SHP77 treated with DMSO at 0.1 percent for 48 hours (cell line): ENCODE data around the gene QSER1.
"Not testable (repeated sequence)": the region's sequence is repeated elsewhere in the genome, so short reads cannot be mapped to it uniquely, and the experiment has no call there.

ENCODE experiments used
- DNase-seq: peaks from one replicate; lab custom pipeline; 2025; lab: John Stamatoyannopoulos, UW

Gene QSER1

DNA sequence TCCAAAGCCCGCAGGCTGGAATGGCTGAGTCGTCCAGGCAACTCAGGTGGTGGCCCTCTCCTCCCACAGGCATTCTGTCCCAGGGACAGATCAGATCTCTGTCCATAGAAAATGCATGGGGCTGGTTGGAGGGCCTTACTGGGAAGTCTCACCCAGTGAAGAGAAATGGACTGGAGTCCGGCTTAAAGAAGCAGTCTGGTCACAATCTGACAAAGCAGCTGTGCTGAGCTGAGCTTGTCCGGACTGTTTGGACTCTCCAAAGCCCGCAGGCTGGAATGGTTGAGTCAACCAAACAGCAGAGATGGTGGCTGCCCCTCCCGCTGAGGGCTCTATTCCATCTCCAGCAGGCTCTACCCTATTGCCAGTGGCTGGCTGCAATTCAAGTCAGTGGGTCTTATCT lies 108.7 kb downstream of the QSER1 start:
- DNase-seq = no peak

DNA sequence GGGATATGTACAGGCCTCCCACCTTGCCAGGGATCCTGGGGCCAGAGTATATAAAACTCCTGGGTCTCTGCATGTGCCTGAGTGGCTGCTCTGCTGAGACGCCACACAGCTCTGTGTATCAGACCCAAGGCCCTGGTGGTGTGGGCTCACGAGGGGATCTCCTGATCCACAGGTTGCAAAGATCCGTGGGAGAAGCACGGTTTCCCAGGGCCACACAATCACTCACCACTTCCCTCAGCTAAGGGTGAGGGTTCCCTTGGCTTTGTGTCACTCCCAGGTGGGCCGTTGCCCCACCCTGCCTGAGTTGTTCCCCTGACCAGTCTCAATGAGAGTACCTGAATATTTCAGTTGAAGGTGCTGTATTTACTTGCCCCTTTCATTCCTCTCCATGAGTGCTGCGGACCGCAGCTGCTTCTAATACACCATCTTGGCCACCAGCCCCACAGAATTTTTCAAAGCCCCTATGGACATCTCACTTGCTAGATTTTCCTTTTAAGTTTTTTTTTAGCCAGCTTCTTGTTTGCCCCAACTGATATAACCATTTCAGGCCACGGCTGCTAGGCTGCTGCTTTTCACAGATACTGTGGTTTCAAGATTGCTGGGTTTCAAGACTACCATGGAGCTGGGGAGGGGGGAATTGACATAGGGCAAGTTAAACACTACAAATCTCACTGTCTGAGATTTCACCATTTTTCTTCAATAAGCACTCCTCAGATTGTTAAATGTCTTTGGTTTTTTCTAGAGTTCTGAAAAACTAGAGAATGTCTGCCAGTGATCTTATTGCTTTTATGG lies 109.3 kb downstream of the QSER1 start:
- DNase-seq = no peak

DNA sequence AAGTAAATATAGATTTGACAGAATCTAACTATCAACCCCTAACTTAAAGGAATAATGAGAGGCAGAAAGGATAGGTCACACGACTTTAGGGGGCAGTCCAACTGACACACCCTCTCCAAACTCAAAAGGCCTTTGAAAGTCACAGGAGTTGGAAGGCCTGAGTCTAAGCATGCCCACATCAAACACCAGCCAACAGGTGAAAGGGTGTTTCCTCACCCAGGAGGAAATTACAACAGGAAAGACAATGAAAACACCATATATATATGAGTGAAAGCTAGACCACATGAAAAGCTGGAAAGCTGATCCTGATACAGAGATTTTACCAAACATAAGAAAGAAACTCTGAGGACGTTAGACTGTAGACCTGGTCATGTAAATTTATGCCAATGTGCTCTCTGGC lies 112.6 kb downstream of the QSER1 start:
- DNase-seq = no peak

DNA sequence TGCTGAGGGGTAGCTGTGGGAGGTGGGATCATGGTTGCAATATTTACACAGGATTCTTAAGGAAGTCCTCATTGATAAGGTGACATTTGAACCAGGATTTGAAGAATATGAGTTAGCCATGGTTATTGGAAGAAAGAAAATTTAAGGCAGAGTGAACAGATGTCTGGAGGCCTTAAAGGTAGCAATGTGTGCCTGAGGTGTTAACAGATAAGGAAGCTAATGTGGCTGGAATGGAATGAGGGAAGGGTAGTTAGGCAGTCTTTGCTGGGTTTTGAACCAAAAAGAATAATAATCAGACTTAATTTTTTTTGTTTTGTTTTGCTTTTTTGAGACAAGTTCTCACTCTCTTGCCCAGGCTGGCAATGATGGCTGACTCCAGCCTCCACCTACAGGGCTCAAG lies 113.4 kb downstream of the QSER1 start:
- DNase-seq = no peak

DNA sequence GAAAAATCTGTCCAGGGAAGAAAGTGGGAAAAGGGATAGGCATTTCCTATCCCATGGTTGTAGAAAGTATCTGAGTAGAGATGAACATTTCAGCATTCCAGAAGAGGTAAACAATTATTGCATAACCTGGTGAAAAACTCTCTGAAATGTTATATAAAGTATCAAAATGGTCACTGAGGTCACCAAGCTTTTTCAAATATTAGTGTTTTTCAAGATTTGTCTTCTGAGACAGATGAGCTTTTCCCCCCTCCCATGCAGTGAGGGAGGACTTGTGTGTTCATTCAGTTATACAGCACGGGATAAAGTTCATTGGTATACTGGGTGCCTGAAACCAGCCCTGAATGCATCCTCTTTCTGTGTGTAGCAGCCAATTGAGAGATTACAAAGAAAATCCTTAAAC lies 121.1 kb downstream of the QSER1 start:
- no peak for DNase-seq

DNA sequence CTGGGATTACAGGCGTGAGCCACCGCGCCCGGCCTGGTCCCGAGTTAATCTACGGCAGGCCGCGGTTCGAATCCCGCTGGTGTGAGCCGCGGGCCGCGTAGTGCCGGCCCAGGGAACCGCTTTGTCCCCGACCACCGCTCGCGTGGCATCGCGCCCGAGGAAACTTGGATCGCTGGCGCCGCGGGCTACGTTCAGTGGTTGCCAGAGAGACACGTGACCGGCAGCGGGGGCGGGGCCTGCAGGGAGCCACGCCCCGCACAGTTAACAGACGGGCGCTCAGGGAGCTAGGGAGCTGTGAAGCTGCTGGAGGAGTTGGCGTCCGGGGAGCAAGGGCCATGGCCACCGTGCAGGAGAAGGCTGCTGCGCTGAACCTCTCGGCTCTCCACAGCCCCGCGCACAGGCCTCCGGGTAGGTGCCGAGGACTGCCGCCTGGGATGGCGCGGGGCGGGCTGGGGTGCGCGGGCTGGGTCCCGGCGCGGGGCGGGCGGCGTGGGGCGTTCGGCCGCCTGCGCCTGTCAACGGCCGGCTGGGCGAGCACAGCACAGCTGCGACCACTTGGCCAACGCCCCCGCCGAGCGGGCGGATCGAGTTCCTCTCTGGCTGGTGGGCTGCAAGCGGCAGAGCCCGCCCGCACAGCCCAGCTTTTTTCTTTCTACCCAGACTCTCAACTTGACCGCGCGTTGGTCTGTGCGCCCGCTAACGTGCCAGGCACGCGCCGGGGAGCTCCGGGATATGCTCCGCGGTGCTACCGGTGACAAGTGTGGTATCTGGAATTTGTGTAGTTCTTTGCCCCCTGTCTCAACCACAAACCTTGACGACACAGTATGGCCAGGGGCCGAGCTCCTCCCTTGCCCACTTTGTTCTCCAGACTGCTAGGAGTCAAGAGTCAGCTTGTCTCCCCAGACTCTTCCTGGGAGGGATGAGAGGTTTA lies 123.3 kb downstream of the QSER1 start, which contains the start of gene DEPDC7:
Gene DEPDC7, plus strand, starts transcription at position 258 of the 931 bp plus-strand sequence. Its CDS starts 78 bp downstream, at position 336.
- DNase-seq = no peak

DNA sequence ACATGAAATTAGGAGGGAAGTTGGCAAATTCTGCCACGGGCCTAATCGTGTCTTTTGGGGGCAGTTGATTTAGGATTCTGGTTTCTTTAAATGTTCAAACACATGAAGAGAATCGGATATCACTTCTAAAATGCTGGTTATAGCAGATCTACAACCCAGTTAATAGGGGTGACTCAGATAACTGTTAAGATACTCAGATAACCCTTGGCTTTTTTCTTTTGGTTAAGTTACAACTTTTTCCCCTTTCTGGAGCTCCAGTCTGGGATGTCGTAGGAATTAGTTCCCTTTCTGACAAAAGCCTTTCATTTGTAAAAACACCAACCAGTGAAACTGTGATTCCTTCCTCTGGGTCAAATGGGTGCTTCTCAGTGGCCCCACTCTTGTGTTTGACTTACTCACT lies 124.0 kb downstream of the QSER1 start:
- no peak for DNase-seq

DNA sequence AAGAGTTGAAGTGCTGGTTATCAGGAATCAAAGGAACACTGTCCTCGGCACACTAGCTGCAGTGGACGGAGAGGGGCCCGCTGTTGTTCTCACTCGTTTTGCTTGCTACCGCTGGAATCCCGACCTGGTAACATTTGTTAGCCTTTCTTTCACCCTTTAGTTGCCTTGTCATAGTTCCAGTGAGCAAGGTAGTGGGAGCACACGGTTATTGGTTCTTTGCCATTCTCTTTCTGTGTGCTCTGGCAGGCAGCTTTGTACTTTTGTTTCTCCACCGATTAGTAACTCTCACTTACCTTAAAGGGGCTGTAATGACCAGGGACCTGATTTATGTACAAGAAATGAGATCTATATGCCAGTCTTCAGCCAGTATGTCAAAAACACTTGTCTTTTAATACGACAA lies 124.9 kb downstream of the QSER1 start:
- no peak for DNase-seq

DNA sequence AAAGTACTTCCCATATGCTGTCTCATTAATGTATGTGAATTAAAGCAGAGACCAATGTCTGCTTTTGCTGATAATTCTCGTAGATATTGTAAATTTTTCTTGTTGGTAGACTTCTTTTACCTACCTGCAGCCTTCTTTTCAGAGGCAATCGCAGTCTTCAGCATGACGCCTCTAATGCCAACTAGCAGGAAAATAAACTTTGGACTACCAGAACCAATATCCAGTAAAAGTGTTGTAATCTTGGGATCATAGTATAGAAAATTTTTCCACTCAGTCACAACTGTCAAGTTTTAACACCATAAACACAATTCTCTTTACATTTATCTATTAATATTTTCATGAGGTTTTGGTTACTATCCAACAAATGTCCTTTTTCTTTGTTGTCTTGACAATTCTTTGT lies 125.4 kb downstream of the QSER1 start:
- no peak for DNase-seq

DNA sequence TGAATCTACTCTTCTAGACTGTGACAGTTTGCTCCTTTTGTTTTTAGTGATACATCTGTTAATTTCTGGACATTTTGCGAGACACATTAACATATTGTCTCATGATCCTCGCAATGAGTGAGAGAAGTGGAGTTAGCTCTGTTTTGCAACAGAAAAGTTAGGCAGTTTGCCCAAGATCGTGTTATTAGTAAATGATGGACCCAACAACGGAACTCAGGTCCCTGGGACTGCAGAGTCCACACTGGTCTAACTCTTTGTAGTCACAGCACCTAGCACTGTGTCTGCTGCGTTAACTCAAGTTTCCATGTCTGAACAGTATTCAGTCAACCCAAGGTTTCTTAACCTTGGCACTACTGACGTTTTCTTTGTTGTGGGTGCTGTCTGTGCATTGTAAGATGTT lies 126.2 kb downstream of the QSER1 start:
- DNase-seq = no peak

DNA sequence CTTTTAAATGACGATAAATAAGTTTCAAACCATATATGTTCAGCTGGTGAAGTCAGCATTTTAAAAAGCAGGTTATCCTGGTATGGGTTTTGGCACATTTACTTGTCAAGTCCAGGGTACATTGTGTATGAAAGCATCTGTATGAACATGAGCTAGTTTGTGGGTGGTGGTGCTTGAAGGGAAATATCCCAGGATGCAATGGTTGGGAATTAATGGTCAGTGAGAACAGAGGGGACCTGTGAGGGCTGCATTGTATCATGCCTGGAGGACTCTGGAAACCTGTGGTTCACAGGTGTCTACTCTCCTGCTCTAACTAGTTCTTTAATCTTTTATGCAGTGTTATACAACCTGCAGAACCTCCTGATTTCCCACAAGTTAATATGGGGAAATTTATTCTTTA lies 128.9 kb downstream of the QSER1 start:
- no peak for DNase-seq

DNA sequence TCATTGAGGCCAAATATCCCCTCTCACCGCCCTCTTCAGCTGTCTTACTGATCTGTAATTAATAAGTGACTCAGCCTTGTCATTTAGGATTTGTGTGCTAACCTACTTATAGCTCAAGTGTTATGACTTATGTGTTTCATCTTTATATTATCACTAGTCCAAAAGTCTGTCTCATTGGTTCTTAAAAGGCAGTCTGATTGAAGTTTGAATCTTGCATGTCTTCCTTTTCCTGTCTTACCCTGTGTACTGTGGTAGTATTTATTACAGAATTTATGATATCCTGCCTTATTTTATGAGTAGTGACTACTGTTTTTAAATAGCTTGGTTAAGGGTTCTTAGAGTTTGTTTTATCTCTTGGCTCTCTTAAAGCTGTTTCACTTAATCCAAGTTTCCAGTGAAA lies 129.3 kb downstream of the QSER1 start:
- no peak for DNase-seq

DNA sequence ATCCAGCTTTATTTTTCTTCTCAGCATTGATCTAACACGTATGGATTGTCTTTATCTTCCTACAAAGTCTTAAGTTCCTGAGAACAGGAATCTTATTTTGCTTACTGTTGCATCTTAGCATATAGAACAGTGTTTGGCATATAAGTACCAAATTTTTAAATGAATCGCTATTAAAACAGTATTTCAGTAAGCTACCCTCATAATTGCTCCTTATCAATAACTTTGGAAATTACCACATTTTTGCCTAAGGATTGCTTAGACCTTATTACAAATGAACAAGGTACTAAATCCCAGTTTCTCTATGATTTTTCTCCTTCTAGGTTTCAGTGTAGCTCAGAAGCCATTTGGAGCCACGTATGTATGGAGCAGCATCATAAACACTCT lies 132.7 kb downstream of the QSER1 start:
- DNase-seq = no peak

DNA sequence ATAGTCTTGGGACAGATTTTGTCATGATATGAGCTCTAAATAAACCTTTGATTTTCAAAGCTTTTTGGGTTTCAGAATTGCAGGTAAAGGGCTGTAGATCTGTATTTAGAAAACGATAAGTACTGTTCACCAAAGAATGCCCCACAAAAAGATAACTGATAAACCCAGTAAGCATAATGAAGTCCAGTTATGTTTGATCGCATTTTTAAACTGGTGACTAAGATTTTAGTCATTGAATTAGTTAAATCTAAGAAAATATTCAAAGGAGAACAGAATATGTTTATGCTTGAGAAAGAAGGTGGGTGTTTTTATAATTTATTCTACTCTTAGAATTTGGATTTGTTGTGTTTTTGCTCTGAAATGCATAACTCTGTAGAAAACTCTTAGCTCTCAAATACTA lies 134.6 kb downstream of the QSER1 start:
- no peak for DNase-seq

DNA sequence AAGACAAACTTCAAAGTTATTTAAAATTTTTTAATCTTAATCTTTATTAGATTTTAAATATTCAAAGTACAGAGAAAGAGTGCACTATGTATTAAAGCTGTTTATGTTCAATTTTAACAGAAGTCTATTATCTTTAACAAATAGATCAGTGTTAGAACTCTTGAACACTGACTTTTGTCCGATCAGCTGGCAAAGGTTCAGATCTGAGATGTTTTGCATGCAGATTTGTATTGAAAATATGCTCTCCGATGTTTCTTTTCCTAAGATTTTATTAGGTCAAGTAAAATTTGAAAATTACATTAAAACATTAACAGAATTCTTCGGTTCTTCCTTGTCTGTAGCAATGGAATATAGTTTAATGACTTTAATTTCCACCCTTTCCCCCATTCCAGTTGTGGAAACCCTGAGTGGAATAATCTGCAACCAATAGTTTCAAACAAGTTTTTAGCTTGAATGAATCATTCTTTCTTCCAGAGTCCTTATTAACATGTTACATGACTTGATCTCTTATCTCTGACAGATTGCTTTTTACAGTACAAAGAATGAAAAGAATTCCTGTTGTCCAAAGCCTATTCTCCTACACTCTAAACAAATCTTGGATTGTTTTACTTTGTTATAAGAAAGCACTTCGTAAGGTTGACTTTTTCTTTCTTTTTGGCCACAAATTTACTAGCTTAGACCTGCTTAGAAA lies 135.4 kb downstream of the QSER1 start:
- DNase-seq = no peak

DNA sequence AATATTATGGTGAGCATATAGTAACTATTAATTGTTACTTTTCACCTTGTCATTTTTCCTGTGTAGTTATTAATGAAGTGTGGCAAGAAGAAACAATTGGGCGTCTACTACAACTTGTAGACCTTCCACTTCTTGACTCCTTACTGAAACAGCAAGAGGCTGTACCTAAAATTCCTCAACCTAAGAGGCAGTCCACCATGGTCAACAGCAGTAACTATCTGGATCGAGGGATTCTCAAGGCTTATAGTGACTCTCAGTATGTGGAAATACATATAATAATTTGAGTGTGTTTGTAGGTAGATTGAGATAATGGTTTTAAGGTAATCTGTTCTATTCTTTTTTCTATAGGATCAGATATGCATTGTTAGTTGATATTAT lies 135.9 kb downstream of the QSER1 start:
- DNase-seq = no peak

DNA sequence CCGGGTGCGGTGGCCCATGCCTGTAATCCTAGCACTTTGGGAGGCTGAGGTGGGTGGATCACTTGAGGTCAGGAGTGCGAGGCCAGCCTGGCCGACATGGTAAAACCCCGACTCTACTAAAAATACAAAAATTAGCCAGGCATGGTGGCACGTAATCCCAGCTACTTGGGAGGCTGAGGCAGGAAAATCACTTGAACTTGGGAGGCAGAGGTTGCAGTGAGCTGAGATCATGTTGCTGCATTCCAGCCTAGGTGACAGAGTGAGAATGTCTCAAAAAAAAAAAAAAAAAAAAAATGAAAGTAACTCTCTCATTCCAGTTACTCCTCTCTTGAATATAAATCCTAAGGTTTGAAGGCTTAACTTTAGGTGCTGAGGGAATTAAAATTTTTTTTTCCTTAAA lies 136.6 kb downstream of the QSER1 start:
- not testable (repeated sequence) for DNase-seq
